H9 (cell line): ENCODE results near the gene CP. TPM values are rescaled to one million over a fixed set of nuclear protein-coding genes. Genes with fewer than 3 reads are reported as not detected.

Experiments
- DNase-seq: peaks from one replicate; pipeline ENCODE4 v3.0.0-alpha.2; 2017
- H2AFZ ChIP-seq: one replicate; pipeline ENCODE4 v1.6.1; 2013; ENCODE audit warnings: mild to moderate bottlenecking, low read length, control low read depth, moderate library complexity
- H2AK5ac ChIP-seq: 2 replicates; pipeline ENCODE4 v1.6.1; 2013; ENCODE audit warnings: low read length, control low read depth, mixed read lengths; ENCODE audit not compliant: insufficient read length
- H2BK120ac ChIP-seq: one replicate; pipeline ENCODE4 v1.6.1; 2013; ENCODE audit warnings: low read depth, mild to moderate bottlenecking, low read length, control low read depth, inconsistent platforms; ENCODE audit not compliant: poor library complexity, severe bottlenecking
- H2BK12ac ChIP-seq: 2 replicates; pipeline ENCODE4 v1.6.1; 2013; ENCODE audit warnings: low read length, control low read depth, mixed read lengths, low read depth; ENCODE audit not compliant: insufficient read length
- H2BK15ac ChIP-seq: 2 replicates; pipeline ENCODE4 v1.6.1; 2013; ENCODE audit warnings: low read depth, low read length, control low read depth
- H2BK20ac ChIP-seq: one replicate; pipeline ENCODE4 v1.6.1; 2013; ENCODE audit warnings: low read depth, mild to moderate bottlenecking, low read length, control low read depth, inconsistent platforms; ENCODE audit not compliant: poor library complexity, severe bottlenecking
- H2BK5ac ChIP-seq: 2 replicates; pipeline ENCODE4 v1.6.1; 2013; ENCODE audit warnings: low read length, control low read depth, mixed read lengths; ENCODE audit not compliant: insufficient read length
- H3K14ac ChIP-seq: 2 replicates; pipeline ENCODE4 v1.6.1; 2013; ENCODE audit warnings: low read length, control low read depth; ENCODE audit not compliant: insufficient read depth
- H3K18ac ChIP-seq: 2 replicates; pipeline ENCODE4 v1.6.1; 2013; ENCODE audit warnings: low read depth, mild to moderate bottlenecking, mixed read lengths, low read length, control low read depth; ENCODE audit not compliant: insufficient read length
- H3K23ac ChIP-seq: 2 replicates; pipeline ENCODE4 v1.6.1; 2013; ENCODE audit warnings: low read length, control low read depth, mixed read lengths, low read depth; ENCODE audit not compliant: insufficient read length
- H3K23me2 ChIP-seq: 2 replicates; pipeline ENCODE4 v1.6.1; 2013; ENCODE audit warnings: low read depth, mild to moderate bottlenecking, mixed read lengths, low read length, control low read depth; ENCODE audit not compliant: insufficient read length, poor library complexity, severe bottlenecking
- H3K27ac ChIP-seq: 2 replicates; pipeline ENCODE4 v1.5.1; 2013; ENCODE audit warnings: low read length, control low read depth, mixed read lengths, low read depth; ENCODE audit not compliant: insufficient read length
- H3K27me3 ChIP-seq: 2 replicates; pipeline ENCODE4 v1.6.1; 2013; ENCODE audit warnings: low read length, control low read depth, inconsistent platforms; ENCODE audit not compliant: insufficient read depth
- H3K4ac ChIP-seq: 2 replicates; pipeline ENCODE4 v1.6.1; 2013; ENCODE audit warnings: low read depth, mild to moderate bottlenecking, control low read depth, inconsistent platforms, low read length, moderate library complexity
- H3K4me1 ChIP-seq: 2 replicates; pipeline ENCODE4 v1.6.1; 2013; ENCODE audit warnings: low read length, control low read depth, inconsistent platforms; ENCODE audit not compliant: insufficient read depth
- H3K4me2 ChIP-seq: 2 replicates; pipeline ENCODE4 v1.6.1; 2013; ENCODE audit warnings: low read length, control low read depth, mixed read lengths; ENCODE audit not compliant: insufficient read length, insufficient read depth
- H3K56ac ChIP-seq: 2 replicates; pipeline ENCODE4 v1.6.1; 2013; ENCODE audit warnings: low read depth, mild to moderate bottlenecking, mixed read lengths, low read length, control low read depth; ENCODE audit not compliant: insufficient read length
- H3K79me1 ChIP-seq: 2 replicates; pipeline ENCODE4 v1.6.1; 2013; ENCODE audit warnings: low read depth, mild to moderate bottlenecking, moderate library complexity, low read length, control low read depth, inconsistent platforms; ENCODE audit not compliant: insufficient read depth, poor library complexity, severe bottlenecking
- H3K79me2 ChIP-seq: 2 replicates; pipeline ENCODE4 v1.6.1; 2013; ENCODE audit warnings: low read length, control low read depth, inconsistent platforms; ENCODE audit not compliant: insufficient read depth
- H3K9ac ChIP-seq: 2 replicates; pipeline ENCODE4 v1.6.1; 2013; ENCODE audit warnings: low read length, control low read depth, mixed read lengths; ENCODE audit not compliant: insufficient read length; ENCODE audit errors: extremely low read depth
- H3K9me3 ChIP-seq: one replicate; pipeline ENCODE4 v1.6.1; 2013; ENCODE audit warnings: low read depth, low read length, inconsistent platforms; ENCODE audit not compliant: control insufficient read depth
- H3T11ph ChIP-seq: one replicate; pipeline ENCODE4 v1.6.1; 2013; ENCODE audit warnings: mild to moderate bottlenecking, low read length, control low read depth, inconsistent platforms
- H4K20me1 ChIP-seq: one replicate; pipeline ENCODE4 v1.6.1; 2013; ENCODE audit not compliant: control insufficient read depth, insufficient read length, insufficient read depth
- H4K5ac ChIP-seq: 2 replicates; pipeline ENCODE4 v1.6.1; 2013; ENCODE audit warnings: low read depth, mild to moderate bottlenecking, mixed read lengths, low read length, control low read depth; ENCODE audit not compliant: insufficient read length
- H4K8ac ChIP-seq: replicated peaks from 2 replicates; pipeline ENCODE4 v1.6.1; 2013; ENCODE audit warnings: low read length, control low read depth, mixed read lengths, low read depth; ENCODE audit not compliant: insufficient read length
- H4K91ac ChIP-seq: 2 replicates; pipeline ENCODE4 v1.6.1; 2013; ENCODE audit warnings: low read depth, mild to moderate bottlenecking, moderate library complexity, mixed read lengths, low read length, control low read depth; ENCODE audit not compliant: insufficient read length
- H3K27ac Mint-ChIP-seq, 3 experiments: 2 replicates in 2 of 3; 3 replicates in 1 of 3; pipeline ENCODE4 v1.8.0; 2020 to 2021; ENCODE audit warnings: mixed read lengths in 3 of 3, mild to moderate bottlenecking in 1 of 3, moderate library complexity in 1 of 3
- H3K27me3 Mint-ChIP-seq: 2 replicates; pipeline ENCODE4 v1.8.0; 2021; ENCODE audit warnings: low read depth, mild to moderate bottlenecking, moderate library complexity, mixed read lengths
- H3K36me3 Mint-ChIP-seq, 3 experiments: 2 replicates in 2 of 3; 3 replicates in 1 of 3; pipeline ENCODE4 v1.8.0; 2020 to 2021; ENCODE audit warnings: low read depth in 3 of 3, mixed read lengths in 3 of 3; ENCODE audit not compliant: insufficient read depth in 1 of 3
- H3K4me1 Mint-ChIP-seq, 2 experiments: 2 replicates each; pipeline ENCODE4 v1.8.0; 2020; ENCODE audit warnings: mixed read lengths in 2 of 2
- H3K4me3 Mint-ChIP-seq, 2 experiments: 2 replicates in 1 of 2; 3 replicates in 1 of 2; pipeline ENCODE4 v1.8.0; 2020 to 2021; ENCODE audit warnings: mild to moderate bottlenecking in 2 of 2, mixed read lengths in 2 of 2, moderate library complexity in 1 of 2
- H3K9me3 Mint-ChIP-seq, 2 experiments: 2 replicates in 1 of 2; 3 replicates in 1 of 2; pipeline ENCODE4 v1.8.0; 2020; ENCODE audit warnings: mild to moderate bottlenecking in 2 of 2, mixed read lengths in 2 of 2, moderate library complexity in 1 of 2
- WGBS: extraction: QIAGEN DNeasy Blood & Tissue Kit; methylation state at CpG from one replicate; pipeline ENCODE4 v1.1.7; 2013; ENCODE audit warnings: missing lambda C conversion rate, low lambda C conversion rate, mixed read lengths; ENCODE audit not compliant: insufficient read length; ENCODE audit errors: extremely low coverage; 5-methylcytosine and 5-hydroxymethylcytosine counted together
- total RNA-seq: library from RNA; stranded (reverse); gene quantifications from 2 replicates; pipeline ENCODE4 v1.2.1, GENCODE V29; 2021
- TF ChIP-seq, protein P1 (sequence below): fragments of 200-600 bp; sonication (generic); conservative IDR thresholded peaks from 3 replicates; pipeline ENCODE4 v1.8.0; 2021; ENCODE audit warnings: antibody characterized with exemption, mild to moderate bottlenecking

CP gene
- total RNA-seq, 1 experiment from 2014 or later, result 1.1 TPM

DNA sequence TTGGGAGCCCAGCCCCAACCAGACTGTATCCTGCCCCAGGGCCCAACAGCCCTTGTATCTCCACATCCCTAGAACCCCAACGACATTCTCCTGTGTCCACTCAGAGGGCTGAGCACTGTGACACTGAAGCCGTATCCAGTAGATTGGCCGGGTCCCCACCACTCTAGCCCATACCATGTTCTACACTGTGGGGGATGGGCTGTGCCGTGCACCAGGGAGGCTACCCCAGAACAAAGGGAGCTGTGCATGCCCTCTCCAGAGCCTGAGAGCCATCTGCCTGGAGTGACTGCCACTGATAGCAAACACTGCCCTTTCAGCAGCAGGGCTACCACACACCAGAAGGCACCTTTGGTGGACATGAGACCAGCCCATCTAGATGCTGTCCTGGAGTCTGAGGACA is 37.1 kb upstream of the CP start:
- no peak overlapping the region for H2AK5ac ChIP-seq
- H4K5ac ChIP-seq, result no peak overlapping the region
- no peak overlapping the region for H4K91ac ChIP-seq
- Mint-ChIP-seq H3K36me3 (peaks cover 0 to 2% (median 0%) of the 10 kb centered on the region in 3 experiments; a peak in 2 of 7 replicates), H3K9me3 (no peaks in the 10 kb centered on the region; a peak in 2 of 5 replicates), H3K27me3 (no peaks in the 10 kb centered on the region; the same call in 1 of the 2 replicates), H3K4me3 (no peak overlapping the region), H3K27ac (no peak overlapping the region), H3K4me1 (peaks cover 15 to 21% of the 10 kb centered on the region in 2 experiments)
- H3K14ac ChIP-seq, result no peak overlapping the region
- H3K9me3 ChIP-seq, result no peaks in the 10 kb centered on the region
- H2BK12ac ChIP-seq, result no peak overlapping the region
- H3K79me2 ChIP-seq, result no peaks in the 10 kb centered on the region
- H3K18ac ChIP-seq, result no peak overlapping the region
- H2BK20ac ChIP-seq, result no peak overlapping the region
- no peaks in the 10 kb centered on the region for H3K27me3 ChIP-seq
- H2BK5ac ChIP-seq, result no peak overlapping the region
- no peak overlapping the region for H4K8ac ChIP-seq
- DNase-seq, result no peak
- no peak overlapping the region for H3K56ac ChIP-seq
- H3K23me2 ChIP-seq, result no peaks in the 10 kb centered on the region
- no peak overlapping the region for H3K4me2 ChIP-seq
- H4K20me1 ChIP-seq, result no peaks in the 10 kb centered on the region
- TF ChIP-seq, protein P1, sequence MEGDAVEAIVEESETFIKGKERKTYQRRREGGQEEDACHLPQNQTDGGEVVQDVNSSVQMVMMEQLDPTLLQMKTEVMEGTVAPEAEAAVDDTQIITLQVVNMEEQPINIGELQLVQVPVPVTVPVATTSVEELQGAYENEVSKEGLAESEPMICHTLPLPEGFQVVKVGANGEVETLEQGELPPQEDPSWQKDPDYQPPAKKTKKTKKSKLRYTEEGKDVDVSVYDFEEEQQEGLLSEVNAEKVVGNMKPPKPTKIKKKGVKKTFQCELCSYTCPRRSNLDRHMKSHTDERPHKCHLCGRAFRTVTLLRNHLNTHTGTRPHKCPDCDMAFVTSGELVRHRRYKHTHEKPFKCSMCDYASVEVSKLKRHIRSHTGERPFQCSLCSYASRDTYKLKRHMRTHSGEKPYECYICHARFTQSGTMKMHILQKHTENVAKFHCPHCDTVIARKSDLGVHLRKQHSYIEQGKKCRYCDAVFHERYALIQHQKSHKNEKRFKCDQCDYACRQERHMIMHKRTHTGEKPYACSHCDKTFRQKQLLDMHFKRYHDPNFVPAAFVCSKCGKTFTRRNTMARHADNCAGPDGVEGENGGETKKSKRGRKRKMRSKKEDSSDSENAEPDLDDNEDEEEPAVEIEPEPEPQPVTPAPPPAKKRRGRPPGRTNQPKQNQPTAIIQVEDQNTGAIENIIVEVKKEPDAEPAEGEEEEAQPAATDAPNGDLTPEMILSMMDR, result no peak
- peaks cover 2% of the 10 kb centered on the region; the same call in 1 of the 2 replicates for H3K4me1 ChIP-seq
- WGBS, result no CpG with 5 or more reads among the region's 4 CpGs
- H3K79me1 ChIP-seq, result no peaks in the 10 kb centered on the region
- H3K4ac ChIP-seq, result no peak overlapping the region
- H3K27ac ChIP-seq, result no peak overlapping the region
- no peak overlapping the region for H3T11ph ChIP-seq
- no peak overlapping the region for H2BK120ac ChIP-seq
- no peak overlapping the region for H2BK15ac ChIP-seq
- H3K23ac ChIP-seq, result no peak overlapping the region
- H3K9ac ChIP-seq, result no peak overlapping the region
- no peak overlapping the region for H2AFZ ChIP-seq
